HEK293 (cell line): ENCODE data around the gene ETV7.

Source experiments
- CTCF ChIA-PET: fragments of 350-600 bp; formaldehyde crosslinking; extraction: SDS; loops from one replicate; lab custom pipeline; 2021; ENCODE audit warnings: antibody characterized with exemption; lab: Yijun Ruan, JAX
- POLR2A ChIA-PET: fragments of 300-600 bp; formaldehyde crosslinking; extraction: SDS; loops from one replicate; lab custom pipeline; 2020; ENCODE audit warnings: antibody characterized with exemption, inconsistent platforms; lab: Yijun Ruan, JAX
- H3K27ac ChIP-seq: fragments of 200-500 bp; sonication (Bioruptor generic); 2 replicates; pipeline ENCODE4 v1.5.1; 2014; ENCODE audit warnings: low read depth, low read length, control low read depth, inconsistent platforms; ENCODE audit errors: extremely low read depth
- H3K36me3 ChIP-seq, 2 experiments: fragments of 200-500 bp in 1 of 2; sonication (Bioruptor generic) in 1 of 2; 1 replicate in 1 of 2; 2 replicates in 1 of 2; pipeline ENCODE4 v1.5.1; 2014 to 2017; ENCODE audit warnings: inconsistent platforms in 2 of 2, low read length in 2 of 2; ENCODE audit not compliant: control insufficient read depth in 2 of 2, insufficient read depth in 1 of 2
- H3K4me1 ChIP-seq: fragments of 200-500 bp; sonication (Bioruptor generic); 2 replicates; pipeline ENCODE4 v1.5.1; 2014; ENCODE audit warnings: mild to moderate bottlenecking, low read length, inconsistent platforms; ENCODE audit not compliant: control insufficient read depth, insufficient read depth
- H3K4me3 ChIP-seq: 2 replicates; pipeline ENCODE4 v1.5.1; 2011; ENCODE audit warnings: low read depth, mild to moderate bottlenecking, control low read depth, low read length, moderate library complexity
- H3K9me3 ChIP-seq: fragments of 200-500 bp; sonication (Bioruptor generic); 2 replicates; pipeline ENCODE4 v1.5.1; 2014; ENCODE audit warnings: low read depth, low read length, inconsistent platforms; ENCODE audit not compliant: control insufficient read depth, insufficient read depth
- EGR2 ChIP-seq: fragments of 450-650 bp; formaldehyde crosslinking; IDR thresholded peaks from 2 replicates; pipeline ENCODE4 v1.5.1; 2016; ENCODE audit warnings: low read depth, missing biosample characterization, missing genetic modification characterization
- OVOL3 ChIP-seq: fragments of 450-650 bp; formaldehyde crosslinking; IDR thresholded peaks from 2 replicates; pipeline ENCODE4 v1.5.1; 2016; ENCODE audit warnings: missing biosample characterization, missing genetic modification characterization
- SCRT1 ChIP-seq: fragments of 450-650 bp; formaldehyde crosslinking; IDR thresholded peaks from 2 replicates; pipeline ENCODE4 v1.5.1; 2016; ENCODE audit warnings: missing biosample characterization, missing genetic modification characterization, borderline replicate concordance
- SCRT2 ChIP-seq: fragments of 450-650 bp; formaldehyde crosslinking; IDR thresholded peaks from 2 replicates; pipeline ENCODE4 v1.5.1; 2016; ENCODE audit warnings: missing biosample characterization, missing genetic modification characterization
- YY2 ChIP-seq: fragments of 450-650 bp; formaldehyde crosslinking; IDR thresholded peaks from 2 replicates; pipeline ENCODE4 v1.5.1; 2016; ENCODE audit warnings: missing biosample characterization, missing genetic modification characterization
- ZEB2 ChIP-seq: fragments of 450-650 bp; formaldehyde crosslinking; IDR thresholded peaks from 2 replicates; pipeline ENCODE4 v1.5.1; 2016; ENCODE audit warnings: missing biosample characterization, missing genetic modification characterization
- ZFP37 ChIP-seq: fragments of 450-650 bp; formaldehyde crosslinking; IDR thresholded peaks from 2 replicates; pipeline ENCODE4 v1.5.1; 2016; ENCODE audit warnings: missing biosample characterization, missing genetic modification characterization
- ZNF10 ChIP-seq: fragments of 450-650 bp; formaldehyde crosslinking; IDR thresholded peaks from 2 replicates; pipeline ENCODE4 v1.5.1; 2017; ENCODE audit warnings: missing biosample characterization, missing genetic modification characterization
- ZNF146 ChIP-seq: fragments of 450-650 bp; formaldehyde crosslinking; IDR thresholded peaks from 2 replicates; pipeline ENCODE4 v1.5.1; 2016; ENCODE audit warnings: missing biosample characterization, missing genetic modification characterization
- ZNF174 ChIP-seq: fragments of 450-650 bp; formaldehyde crosslinking; IDR thresholded peaks from 2 replicates; pipeline ENCODE4 v1.5.0; 2017; ENCODE audit warnings: missing biosample characterization, mild to moderate bottlenecking, missing genetic modification characterization
- ZNF211 ChIP-seq: fragments of 450-650 bp; formaldehyde crosslinking; IDR thresholded peaks from 2 replicates; pipeline ENCODE4 v1.5.1; 2016; ENCODE audit warnings: low read depth, missing biosample characterization, missing genetic modification characterization
- ZNF350 ChIP-seq: fragments of 450-650 bp; formaldehyde crosslinking; IDR thresholded peaks from 2 replicates; pipeline ENCODE4 v1.5.0; 2017; ENCODE audit warnings: missing biosample characterization, mild to moderate bottlenecking, missing genetic modification characterization
- ZNF354C ChIP-seq: fragments of 450-650 bp; formaldehyde crosslinking; IDR thresholded peaks from 2 replicates; pipeline ENCODE4 v1.5.1; 2016; ENCODE audit warnings: missing biosample characterization, missing genetic modification characterization, low read depth, borderline replicate concordance
- ZNF404 ChIP-seq: fragments of 450-650 bp; formaldehyde crosslinking; IDR thresholded peaks from 2 replicates; pipeline ENCODE4 v1.5.1; 2017; ENCODE audit warnings: missing biosample characterization, missing genetic modification characterization
- ZNF426 ChIP-seq: fragments of 450-650 bp; formaldehyde crosslinking; IDR thresholded peaks from 2 replicates; pipeline ENCODE4 v1.5.1; 2017; ENCODE audit warnings: missing biosample characterization, missing genetic modification characterization, mild to moderate bottlenecking, inconsistent platforms, moderate library complexity
- ZNF510 ChIP-seq: fragments of 450-650 bp; formaldehyde crosslinking; IDR thresholded peaks from 2 replicates; pipeline ENCODE4 v1.5.1; 2018; ENCODE audit warnings: mild to moderate bottlenecking, missing genetic modification characterization, missing biosample characterization; ENCODE audit not compliant: insufficient replicate concordance
- ZNF629 ChIP-seq: fragments of 450-650 bp; formaldehyde crosslinking; IDR thresholded peaks from 2 replicates; pipeline ENCODE4 v1.5.1; 2017; ENCODE audit warnings: missing biosample characterization, missing genetic modification characterization
- ZXDB ChIP-seq: fragments of 450-650 bp; formaldehyde crosslinking; IDR thresholded peaks from 2 replicates; pipeline ENCODE4 v1.5.1; 2016; ENCODE audit warnings: missing biosample characterization, missing genetic modification characterization
- TF ChIP-seq, protein P1 (sequence below): fragments of 450-650 bp; formaldehyde crosslinking; IDR thresholded peaks from 2 replicates; pipeline ENCODE4 v1.5.1; 2017; ENCODE audit warnings: missing biosample characterization, missing genetic modification characterization
- TF ChIP-seq, protein P2 (sequence below): fragments of 450-650 bp; formaldehyde crosslinking; IDR thresholded peaks from 2 replicates; pipeline ENCODE4 v1.5.1; 2016; ENCODE audit warnings: missing biosample characterization, missing genetic modification characterization
- TF ChIP-seq, protein P3 (sequence below): fragments of 450-650 bp; formaldehyde crosslinking; IDR thresholded peaks from 2 replicates; pipeline ENCODE4 v1.5.1; 2016; ENCODE audit warnings: missing biosample characterization, missing genetic modification characterization
- TF ChIP-seq, protein P4 (sequence below): fragments of 450-650 bp; formaldehyde crosslinking; IDR thresholded peaks from 2 replicates; pipeline ENCODE4 v1.5.1; 2016; ENCODE audit warnings: missing biosample characterization, missing genetic modification characterization
- TF ChIP-seq, protein P5 (sequence below): fragments of 450-650 bp; formaldehyde crosslinking; IDR thresholded peaks from 2 replicates; pipeline ENCODE4 v1.5.1; 2016; ENCODE audit warnings: missing biosample characterization, missing genetic modification characterization, borderline replicate concordance

Gene ETV7

DNA sequence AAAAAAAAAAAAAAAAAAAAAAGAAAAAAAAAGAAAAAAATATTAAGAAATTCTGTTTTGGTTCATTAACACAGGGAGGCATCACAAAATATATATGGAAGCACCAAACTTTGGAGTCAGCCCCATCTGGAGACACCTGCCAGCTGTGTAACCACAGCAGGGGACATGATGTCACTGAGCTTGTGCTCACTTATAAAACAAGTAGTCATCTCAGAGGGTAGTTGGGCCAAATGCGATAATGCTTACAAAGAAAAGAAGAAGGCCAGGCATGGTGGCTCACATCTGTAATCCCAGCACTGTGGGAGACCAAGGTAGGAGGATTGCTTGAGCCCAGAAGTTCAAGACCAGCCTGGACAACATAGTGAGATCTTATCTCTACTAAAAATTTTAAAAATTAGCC lies 49.7 kb downstream of the ETV7 start (continued):
- TF ChIP-seq, protein P1, sequence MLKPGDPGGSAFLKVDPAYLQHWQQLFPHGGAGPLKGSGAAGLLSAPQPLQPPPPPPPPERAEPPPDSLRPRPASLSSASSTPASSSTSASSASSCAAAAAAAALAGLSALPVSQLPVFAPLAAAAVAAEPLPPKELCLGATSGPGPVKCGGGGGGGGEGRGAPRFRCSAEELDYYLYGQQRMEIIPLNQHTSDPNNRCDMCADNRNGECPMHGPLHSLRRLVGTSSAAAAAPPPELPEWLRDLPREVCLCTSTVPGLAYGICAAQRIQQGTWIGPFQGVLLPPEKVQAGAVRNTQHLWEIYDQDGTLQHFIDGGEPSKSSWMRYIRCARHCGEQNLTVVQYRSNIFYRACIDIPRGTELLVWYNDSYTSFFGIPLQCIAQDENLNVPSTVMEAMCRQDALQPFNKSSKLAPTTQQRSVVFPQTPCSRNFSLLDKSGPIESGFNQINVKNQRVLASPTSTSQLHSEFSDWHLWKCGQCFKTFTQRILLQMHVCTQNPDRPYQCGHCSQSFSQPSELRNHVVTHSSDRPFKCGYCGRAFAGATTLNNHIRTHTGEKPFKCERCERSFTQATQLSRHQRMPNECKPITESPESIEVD (tag by site-specific recombination): no peak

DNA sequence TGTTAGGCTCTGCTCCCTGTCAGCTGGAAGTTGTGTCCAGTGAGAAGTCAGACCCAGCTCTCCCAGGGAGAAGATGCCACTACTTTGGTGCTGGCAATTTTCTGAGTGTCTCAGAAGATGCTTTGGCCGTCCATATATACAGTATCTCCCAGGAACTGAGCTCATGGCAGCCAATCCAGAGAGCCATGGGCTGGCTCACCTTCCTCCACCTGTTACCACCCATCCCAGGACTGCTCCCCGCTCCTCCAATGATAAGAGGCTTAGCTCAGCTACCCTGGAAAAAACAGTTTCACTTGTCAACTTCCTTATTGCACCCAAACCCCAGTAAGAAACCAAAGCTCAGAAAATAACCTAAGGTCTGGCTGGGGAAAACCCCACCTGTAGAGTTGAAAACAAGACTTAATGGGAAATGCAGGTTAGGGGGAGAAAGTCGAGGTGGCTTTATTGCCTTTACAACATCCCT lies 50.7 kb downstream of the ETV7 start, which contains the start of gene BNIP5:
BNIP5 (minus strand) TSS at position 110 of the 463 bp plus-strand sequence. CDS start 6,198 bp downstream, outside the sequence.
- ChIA-PET POLR2A (no interaction called here), CTCF (interaction anchor here (0.7 to 17.7 kb wide), 3 partner anchors 9 to 22 kb away, joined by 3 to 234 read pairs (median 4); no protein-coding TSS in a partner anchor)

DNA sequence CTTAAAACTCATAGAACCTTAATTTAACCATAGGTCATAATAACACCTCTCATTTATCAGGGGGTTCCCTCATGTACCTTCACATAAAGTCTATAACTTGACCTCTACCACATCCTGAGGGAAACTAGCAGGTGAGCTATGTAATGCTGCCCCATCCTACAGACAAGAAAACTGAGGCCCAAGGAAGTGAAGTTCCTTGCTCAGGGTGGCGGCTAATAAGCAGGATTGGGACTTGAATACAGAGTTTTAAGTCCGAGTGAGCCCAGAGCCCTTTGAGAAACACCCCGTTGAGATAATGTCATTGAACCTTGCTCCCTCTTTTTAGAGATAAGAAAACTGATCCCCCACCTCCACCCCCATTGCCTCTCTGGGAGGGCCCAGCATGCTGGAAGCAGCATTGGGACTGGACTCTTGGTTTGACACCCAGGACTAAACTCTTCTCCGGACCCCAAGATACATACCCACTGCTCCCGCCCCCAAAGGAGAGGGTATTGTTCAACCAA lies 51.2 kb downstream of the ETV7 start:
- H3K4me1 ChIP-seq: peaks cover 3% of the 10 kb centered on the region
- TF ChIP-seq ZNF174 (tag by site-specific recombination) (no peak), ZNF350 (tag by site-specific recombination) (no peak), YY2 (tag by site-specific recombination) (no peak), ZNF404 (no peak), ZXDB (tag by site-specific recombination) (no peak), ZNF510 (tag by site-specific recombination) (no peak), ZNF211 (tag by site-specific recombination) (no peak), ZNF10 (tag by site-specific recombination) (no peak), ZEB2 (tag by site-specific recombination) (no peak), SCRT1 (no peak), ZNF426 (no peak), ZFP37 (tag by site-specific recombination) (no peak), ZNF354C (no peak), ZNF629 (tag by site-specific recombination) (no peak), EGR2 (no peak), ZNF146 (tag by site-specific recombination) (no peak)
- TF ChIP-seq, protein P2, sequence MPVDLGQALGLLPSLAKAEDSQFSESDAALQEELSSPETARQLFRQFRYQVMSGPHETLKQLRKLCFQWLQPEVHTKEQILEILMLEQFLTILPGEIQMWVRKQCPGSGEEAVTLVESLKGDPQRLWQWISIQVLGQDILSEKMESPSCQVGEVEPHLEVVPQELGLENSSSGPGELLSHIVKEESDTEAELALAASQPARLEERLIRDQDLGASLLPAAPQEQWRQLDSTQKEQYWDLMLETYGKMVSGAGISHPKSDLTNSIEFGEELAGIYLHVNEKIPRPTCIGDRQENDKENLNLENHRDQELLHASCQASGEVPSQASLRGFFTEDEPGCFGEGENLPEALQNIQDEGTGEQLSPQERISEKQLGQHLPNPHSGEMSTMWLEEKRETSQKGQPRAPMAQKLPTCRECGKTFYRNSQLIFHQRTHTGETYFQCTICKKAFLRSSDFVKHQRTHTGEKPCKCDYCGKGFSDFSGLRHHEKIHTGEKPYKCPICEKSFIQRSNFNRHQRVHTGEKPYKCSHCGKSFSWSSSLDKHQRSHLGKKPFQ: no peak
- TF ChIP-seq, protein P3, sequence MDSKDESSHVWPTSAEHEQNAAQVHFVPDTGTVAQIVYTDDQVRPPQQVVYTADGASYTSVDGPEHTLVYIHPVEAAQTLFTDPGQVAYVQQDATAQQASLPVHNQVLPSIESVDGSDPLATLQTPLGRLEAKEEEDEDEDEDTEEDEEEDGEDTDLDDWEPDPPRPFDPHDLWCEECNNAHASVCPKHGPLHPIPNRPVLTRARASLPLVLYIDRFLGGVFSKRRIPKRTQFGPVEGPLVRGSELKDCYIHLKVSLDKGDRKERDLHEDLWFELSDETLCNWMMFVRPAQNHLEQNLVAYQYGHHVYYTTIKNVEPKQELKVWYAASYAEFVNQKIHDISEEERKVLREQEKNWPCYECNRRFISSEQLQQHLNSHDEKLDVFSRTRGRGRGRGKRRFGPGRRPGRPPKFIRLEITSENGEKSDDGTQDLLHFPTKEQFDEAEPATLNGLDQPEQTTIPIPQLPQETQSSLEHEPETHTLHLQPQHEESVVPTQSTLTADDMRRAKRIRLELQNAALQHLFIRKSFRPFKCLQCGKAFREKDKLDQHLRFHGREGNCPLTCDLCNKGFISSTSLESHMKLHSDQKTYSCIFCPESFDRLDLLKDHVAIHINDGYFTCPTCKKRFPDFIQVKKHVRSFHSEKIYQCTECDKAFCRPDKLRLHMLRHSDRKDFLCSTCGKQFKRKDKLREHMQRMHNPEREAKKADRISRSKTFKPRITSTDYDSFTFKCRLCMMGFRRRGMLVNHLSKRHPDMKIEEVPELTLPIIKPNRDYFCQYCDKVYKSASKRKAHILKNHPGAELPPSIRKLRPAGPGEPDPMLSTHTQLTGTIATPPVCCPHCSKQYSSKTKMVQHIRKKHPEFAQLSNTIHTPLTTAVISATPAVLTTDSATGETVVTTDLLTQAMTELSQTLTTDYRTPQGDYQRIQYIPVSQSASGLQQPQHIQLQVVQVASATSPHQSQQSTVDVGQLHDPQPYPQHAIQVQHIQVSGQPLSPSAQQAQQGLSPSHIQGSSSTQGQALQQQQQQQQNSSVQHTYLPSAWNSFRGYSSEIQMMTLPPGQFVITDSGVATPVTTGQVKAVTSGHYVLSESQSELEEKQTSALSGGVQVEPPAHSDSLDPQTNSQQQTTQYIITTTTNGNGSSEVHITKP: no peak
- TF ChIP-seq, protein P4, sequence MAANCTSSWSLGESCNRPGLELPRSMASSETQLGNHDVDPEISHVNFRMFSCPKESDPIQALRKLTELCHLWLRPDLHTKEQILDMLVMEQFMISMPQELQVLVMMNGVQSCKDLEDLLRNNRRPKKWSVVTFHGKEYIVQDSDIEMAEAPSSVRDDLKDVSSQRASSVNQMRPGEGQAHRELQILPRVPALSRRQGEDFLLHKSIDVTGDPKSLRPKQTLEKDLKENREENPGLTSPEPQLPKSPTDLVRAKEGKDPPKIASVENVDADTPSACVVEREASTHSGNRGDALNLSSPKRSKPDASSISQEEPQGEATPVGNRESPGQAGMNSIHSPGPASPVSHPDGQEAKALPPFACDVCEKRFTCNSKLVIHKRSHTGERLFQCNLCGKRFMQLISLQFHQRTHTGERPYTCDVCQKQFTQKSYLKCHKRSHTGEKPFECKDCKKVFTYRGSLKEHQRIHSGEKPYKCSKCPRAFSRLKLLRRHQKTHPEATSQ: no peak
- TF ChIP-seq, protein P5, sequence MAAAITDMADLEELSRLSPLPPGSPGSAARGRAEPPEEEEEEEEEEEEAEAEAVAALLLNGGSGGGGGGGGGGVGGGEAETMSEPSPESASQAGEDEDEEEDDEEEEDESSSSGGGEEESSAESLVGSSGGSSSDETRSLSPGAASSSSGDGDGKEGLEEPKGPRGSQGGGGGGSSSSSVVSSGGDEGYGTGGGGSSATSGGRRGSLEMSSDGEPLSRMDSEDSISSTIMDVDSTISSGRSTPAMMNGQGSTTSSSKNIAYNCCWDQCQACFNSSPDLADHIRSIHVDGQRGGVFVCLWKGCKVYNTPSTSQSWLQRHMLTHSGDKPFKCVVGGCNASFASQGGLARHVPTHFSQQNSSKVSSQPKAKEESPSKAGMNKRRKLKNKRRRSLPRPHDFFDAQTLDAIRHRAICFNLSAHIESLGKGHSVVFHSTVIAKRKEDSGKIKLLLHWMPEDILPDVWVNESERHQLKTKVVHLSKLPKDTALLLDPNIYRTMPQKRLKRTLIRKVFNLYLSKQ (tag by site-specific recombination): no peak
- H3K9me3 ChIP-seq: no peaks in the 10 kb centered on the region
- ChIA-PET POLR2A (no interaction called here), CTCF (interaction anchor here (0.6 to 17.7 kb wide), 4 partner anchors 9 to 580 kb away, joined by 3 to 234 read pairs (median 10); no protein-coding TSS in a partner anchor)
- H3K27ac ChIP-seq: no peak overlapping the region
- H3K36me3 ChIP-seq: no peaks in the 10 kb centered on the region
- H3K4me3 ChIP-seq: no peak overlapping the region

More for the DNA sequence above, 50.7 kb downstream of the ETV7 start, which contains the start of gene BNIP5:
- Histone ChIP-seq H3K36me3 (no peaks in the 10 kb centered on the region), H3K4me3 (no peak within 1 kb of the TSS), H3K4me1 (peaks cover 3% of the 10 kb centered on the region), H3K9me3 (no peaks in the 10 kb centered on the region), H3K27ac (no peak within 1 kb of the TSS)
- TF ChIP-seq OVOL3 (tag by site-specific recombination) (no peak), SCRT2 (tag by site-specific recombination) (peak; percentile 82)
